ENCODE data around the gene PLA2G10.
"Not testable (repeated sequence)": the region's sequence is repeated elsewhere in the genome, so short reads cannot be mapped to it uniquely, and the experiment has no call there.

PLA2G10 gene, protein sequence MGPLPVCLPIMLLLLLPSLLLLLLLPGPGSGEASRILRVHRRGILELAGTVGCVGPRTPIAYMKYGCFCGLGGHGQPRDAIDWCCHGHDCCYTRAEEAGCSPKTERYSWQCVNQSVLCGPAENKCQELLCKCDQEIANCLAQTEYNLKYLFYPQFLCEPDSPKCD

DNA sequence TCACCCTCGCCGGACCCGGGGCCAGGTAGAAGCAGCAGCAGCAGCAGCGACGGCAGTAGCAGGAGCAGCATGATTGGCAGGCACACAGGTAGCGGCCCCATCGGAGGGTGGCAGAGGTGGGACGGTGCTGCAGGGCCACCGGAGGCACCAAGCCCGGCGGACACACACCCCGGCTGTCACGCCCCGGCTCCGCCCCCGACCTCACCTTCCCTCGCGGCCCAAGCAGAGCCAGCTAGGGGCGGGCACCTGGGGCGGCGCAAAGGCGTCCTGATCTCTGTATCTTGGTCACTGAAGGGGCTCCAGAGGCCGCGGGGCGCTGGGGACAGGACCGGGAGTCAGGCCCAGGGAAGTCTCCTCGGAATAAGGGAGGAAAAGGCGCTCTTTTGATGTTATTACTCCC, at the start of gene PLA2G10:
Gene PLA2G10, minus strand, starts transcription at position 180 of the 400 bp plus-strand sequence. Its CDS starts 79 bp downstream, at position 101.
- not testable (repeated sequence) for DNase-seq

DNA sequence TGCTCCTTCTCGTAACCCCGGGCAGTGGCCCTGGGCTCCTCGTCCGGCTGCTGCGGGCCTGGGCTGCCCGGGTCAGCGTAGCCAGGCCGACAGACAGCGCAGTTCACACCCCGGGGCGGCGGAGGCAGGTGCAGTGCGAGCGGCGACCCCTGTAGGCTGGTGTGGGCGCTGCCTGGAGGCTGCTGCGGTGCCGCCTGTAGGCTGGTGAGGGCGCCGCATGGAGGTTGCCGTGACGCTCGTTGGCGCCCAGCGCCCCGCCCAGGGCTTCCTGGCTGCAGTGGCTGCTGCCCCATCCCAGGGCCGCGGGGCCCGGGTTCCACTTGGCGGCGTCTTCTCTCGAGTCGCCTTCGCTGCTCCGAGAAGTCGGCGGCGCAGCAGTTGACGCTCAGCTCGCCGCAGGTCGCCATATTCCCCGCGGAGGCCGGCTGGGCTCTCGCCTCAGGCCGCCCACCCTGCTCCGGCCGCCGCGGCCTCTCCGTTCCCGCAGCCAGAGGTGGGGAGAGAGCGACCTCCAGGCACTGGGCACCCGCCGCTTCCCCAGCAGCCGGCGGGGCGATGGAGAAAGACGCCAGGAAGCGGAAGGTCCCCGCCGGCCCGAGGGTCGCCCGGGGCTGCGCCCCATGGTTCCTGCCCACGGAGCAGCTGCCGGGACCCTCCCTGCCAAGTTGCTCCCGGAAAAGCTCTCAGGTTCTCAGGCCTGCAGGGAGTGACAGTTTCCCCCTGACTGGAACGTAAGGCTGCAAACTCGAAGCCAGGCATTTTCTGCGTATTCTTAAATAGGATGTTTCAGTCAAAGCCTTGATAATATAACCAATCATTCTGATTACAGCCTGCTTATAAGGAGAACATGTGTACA, 48.4 kb upstream of the PLA2G10 start, which contains the start of gene NPIPA2:
Gene NPIPA2, plus strand, starts transcription at position 261 of the 856 bp plus-strand sequence. CDS start 5,533 bp downstream, outside the sequence.
- not testable (repeated sequence) for DNase-seq

GRCh38 chr16:14741794-14742193, 47.7 kb upstream of the PLA2G10 start:
- DNase-seq: not testable (repeated sequence)

GRCh38 chr16:14740832-14741385, 46.8 kb upstream of the PLA2G10 start:
- not testable (repeated sequence) for DNase-seq

DNA sequence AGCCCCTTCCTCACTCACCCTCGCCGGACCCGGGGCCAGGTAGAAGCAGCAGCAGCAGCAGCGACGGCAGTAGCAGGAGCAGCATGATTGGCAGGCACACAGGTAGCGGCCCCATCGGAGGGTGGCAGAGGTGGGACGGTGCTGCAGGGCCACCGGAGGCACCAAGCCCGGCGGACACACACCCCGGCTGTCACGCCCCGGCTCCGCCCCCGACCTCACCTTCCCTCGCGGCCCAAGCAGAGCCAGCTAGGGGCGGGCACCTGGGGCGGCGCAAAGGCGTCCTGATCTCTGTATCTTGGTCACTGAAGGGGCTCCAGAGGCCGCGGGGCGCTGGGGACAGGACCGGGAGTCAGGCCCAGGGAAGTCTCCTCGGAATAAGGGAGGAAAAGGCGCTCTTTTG, 39.1 kb upstream of the PLA2G10 start:
- not testable (repeated sequence) for DNase-seq

- not testable (repeated sequence) for DNase-seq
Observed at GRCh38 chr16:14703156-14704011, 9.3 kb upstream of the PLA2G10 start, which contains the start of gene NPIPA3. Gene NPIPA3 (plus strand): TSS chr16:14703411. CDS start chr16:14708944, 5,533 bp downstream.

- not testable (repeated sequence) for DNase-seq
Observed at GRCh38 chr16:14702672-14703071, 8.6 kb upstream of the PLA2G10 start.

- not testable (repeated sequence) for DNase-seq
Observed at GRCh38 chr16:14701859-14702258, 7.8 kb upstream of the PLA2G10 start.

DNA sequence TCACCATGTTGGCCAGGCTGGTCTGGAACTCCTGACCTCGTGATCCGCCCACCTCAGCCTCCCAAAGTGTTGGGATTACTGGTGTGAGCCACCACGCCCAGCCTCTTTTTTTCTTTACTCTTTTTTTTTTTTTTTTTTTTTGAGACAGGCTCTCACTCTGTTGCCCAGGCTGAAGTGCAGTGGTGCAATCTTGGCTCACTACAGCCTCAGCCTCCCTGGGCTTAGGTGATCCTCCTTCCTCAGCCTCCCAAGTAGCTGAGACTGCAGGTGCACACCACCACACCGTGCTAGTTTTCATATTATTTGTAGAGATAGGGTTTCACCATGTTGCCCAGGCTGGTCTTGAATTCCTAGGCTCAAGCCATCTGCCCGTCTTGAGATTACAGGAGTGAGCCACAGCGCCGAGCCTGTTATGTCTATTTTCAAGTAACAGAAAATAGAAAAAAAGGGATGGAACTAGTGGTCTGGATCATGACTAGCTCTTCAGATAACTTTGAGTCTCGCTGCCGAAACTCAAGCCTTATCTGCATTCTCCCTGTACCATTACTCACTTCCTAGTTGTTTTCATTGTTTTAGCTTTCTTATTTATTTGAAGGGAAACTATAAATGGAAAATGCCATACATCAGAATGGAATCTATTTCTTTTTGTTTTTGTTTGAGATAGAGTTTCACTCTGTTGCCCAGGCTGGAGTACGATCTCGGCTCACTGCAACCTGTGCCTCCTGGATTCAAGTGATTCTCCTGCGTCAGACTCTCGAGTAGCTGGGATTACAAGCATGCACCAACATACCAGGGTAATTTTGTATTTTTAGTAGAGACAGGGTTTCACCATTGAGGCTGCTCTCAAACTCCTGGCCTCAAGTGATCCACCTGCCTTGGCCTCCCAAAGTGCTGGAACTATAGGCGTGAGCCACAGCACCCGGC, 8.0 kb downstream of the PLA2G10 start:
- DNase-seq: not testable (repeated sequence)

- no peak for DNase-seq
Observed at GRCh38 chr16:14682121-14682520, 12.0 kb downstream of the PLA2G10 start.

DNA sequence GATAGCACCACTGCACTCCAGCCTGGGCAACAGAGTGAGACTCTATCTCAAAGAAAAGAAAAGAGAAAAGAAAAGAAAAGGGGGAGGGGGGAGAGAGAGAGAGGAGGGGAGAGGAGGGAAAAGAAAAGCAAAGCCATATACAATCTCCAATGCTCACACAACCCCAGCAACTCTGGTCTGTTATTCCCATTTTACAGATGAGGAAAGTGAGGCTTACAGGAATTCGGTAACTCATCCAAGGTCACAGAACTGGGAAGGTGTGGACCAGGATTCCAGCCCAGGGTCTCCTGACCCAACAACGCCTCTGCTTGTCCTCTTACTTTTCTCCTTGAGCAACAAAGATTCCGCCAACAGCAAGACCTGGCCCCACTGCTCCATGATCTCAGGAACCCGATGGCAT, 13.0 kb downstream of the PLA2G10 start:
- no peak for DNase-seq

DNA sequence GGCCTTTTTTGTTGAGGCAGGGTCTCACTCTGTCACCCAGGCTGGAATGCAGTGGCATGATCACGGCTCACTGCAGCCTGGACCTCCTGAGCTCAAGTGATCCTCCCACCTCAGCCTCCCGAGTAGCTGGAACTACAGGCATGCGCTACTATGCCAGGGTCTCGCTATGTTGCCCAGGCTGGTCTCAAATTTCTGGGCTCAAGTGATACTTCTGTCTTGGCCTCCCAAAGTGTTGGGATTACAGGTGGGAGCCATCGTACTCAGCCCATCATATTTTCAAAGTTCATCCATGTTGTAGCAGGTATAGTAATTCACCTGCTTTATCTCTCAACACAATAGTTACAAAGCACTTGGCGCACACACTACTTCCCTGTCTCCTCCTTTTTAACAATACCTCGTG, 13.7 kb downstream of the PLA2G10 start:
- DNase-seq: not testable (repeated sequence)

GRCh38 chr16:14678748-14679497, 15.2 kb downstream of the PLA2G10 start:
- DNase-seq: no peak

- no peak for DNase-seq
Observed at GRCh38 chr16:14677627-14678026, 16.5 kb downstream of the PLA2G10 start.

- no peak for DNase-seq
Observed at GRCh38 chr16:14676633-14677032, 17.5 kb downstream of the PLA2G10 start.

GRCh38 chr16:14672403-14672971, 21.6 kb downstream of the PLA2G10 start:
- no peak for DNase-seq

- no peak for DNase-seq
Observed at GRCh38 chr16:14669776-14670175, 24.3 kb downstream of the PLA2G10 start.

GRCh38 chr16:14668556-14669223, 25.4 kb downstream of the PLA2G10 start:
- DNase-seq: no peak
